ENCODE results near the gene GABPB1.

GABPB1 gene

DNA sequence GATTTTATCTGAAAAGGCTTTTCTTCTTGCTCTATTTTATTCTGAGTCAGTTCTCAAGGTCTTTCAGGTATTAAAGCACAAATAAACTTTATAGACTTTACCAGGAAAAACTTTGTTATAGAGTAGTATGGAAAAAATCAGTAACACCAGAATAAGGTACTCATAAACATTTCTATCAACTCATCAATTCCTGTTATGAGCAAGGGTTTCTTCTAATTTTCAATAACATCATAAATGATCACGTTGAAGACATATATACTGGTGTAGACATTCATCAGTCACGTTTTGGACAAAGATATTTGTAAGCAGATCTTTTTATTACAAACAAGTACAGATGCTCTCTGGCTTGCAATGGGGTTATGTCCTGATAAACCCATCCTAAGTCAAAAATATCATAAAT lies 79.9 kb downstream of the GABPB1 start:
- DNase-seq = no peak

DNA sequence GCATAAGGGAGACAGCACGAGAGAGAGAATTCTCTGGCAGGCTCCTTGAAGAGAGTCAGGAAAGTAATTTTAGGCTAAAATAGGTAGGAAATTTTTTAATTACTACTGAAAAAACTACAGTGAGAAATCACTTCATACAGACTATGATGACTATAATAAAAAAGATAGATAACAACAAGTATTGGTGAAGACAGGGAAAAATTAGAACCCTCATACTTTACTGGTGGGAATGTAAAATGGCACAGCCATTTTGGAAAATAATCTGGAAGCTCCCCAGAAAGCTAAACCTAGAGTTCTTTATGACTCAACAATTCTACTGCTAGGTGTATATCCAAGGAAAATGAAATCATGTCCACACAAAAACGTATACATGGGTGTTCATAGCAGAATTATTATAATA lies 87.4 kb downstream of the GABPB1 start:
- no peak for DNase-seq

DNA sequence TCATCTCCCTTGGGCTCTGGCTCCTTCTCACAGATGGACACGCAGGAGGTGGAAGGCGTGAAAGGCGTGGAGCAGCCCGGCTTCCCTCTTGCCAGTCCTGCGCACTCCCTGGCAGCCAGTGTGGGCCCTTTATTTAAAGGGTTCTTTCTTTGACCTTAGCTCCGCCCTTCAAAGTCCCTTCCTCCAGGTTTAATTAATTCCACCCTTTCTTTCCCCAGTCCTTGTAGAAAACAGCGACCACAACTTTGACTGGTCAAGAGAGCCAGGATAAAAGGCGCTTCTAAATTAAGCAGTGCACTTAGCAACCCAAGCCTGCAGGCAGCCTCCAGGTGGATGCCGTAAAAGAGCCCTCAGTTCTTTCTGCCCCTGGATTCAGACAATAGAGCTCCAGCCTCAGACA lies 89.4 kb downstream of the GABPB1 start, which contains the start of gene HDC:
HDC (minus strand) TSS at position 107 of the 400 bp plus-strand sequence; CDS start at position 4, 103 bp downstream.
- peak; percentile 29 for DNase-seq

DNA sequence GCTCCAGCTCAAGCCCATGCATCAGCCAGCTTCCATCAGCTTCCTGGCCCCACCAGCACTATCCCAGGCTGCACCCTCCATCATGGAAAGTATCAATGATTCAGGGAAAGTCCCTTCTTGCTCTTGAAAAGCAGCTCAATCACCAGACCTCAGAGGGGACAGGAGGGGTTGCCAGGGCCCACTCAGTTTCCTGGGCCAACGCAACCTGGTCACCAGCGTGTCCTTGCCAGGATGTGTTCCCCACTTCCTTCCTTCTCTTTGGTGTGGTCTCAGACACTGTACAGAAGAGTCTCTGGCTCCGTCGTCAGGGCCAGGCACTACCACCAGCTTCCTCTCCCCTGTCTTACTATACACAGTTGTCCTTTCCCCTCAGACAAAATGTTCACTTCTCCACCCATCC lies 92.5 kb downstream of the GABPB1 start:
- DNase-seq = no peak

DNA sequence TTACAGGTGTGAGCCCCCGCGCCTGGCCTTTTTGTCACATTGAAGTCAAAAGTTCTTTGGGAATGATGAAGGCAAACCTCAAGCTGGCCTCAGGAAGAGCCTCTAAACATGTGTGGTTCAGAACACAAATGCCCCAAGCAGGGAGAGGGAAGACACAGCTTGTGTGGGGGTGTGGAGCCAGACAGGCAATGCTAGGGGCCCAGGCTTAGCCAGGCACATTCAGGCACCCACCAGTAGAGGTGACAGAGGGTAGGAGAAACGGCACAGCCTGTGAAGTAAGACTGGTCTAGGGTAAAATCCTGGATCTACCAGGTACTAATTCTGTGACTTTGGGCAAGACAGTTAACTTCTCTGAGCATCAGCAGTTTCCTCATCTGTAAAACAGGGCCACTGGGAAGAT lies 93.0 kb downstream of the GABPB1 start:
- DNase-seq = no peak

DNA sequence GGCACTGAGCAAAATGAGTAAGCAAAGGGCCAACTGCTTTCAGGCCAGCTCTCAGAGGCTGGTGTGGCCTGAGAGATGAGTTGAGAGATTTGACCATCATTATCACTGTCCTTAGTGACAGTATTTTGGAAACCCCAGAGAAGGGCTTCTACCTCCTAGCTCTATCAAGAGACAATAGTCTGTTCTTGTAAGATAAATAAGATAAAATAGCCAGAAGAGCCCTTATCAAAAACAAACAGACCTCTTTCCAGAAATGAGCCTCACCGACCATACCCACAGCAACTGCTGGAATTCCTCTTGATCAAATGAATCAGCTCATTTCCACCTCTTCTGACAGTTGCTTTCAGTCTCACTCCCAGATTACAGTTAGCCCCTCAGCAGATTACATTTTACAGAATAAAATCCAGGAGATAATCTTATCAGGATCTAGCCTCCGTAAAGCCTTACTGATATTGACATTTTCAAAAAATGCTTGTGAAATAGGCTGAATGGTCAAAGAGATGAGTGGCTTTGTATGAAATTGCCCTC lies 94.0 kb downstream of the GABPB1 start:
- DNase-seq = no peak

DNA sequence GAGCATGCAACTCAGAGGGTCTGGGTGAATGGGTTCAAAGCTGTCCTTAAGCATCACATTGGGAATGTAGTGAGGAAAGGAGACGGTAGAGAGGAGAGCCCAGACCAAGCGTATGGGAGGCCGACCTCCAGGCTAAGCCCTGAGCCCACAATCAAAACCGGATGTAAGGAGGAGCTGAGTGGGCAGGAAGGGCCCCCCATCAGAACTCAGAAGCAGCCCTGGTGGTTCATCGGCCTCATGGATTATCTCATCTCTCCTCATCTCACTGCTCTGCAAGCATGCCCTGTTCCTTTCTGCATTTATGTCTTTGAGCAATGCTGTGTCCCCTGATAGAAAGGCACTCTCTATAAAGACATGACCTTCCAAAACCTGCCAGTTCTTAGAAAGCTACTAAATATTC lies 95.7 kb downstream of the GABPB1 start:
- no peak for DNase-seq

DNA sequence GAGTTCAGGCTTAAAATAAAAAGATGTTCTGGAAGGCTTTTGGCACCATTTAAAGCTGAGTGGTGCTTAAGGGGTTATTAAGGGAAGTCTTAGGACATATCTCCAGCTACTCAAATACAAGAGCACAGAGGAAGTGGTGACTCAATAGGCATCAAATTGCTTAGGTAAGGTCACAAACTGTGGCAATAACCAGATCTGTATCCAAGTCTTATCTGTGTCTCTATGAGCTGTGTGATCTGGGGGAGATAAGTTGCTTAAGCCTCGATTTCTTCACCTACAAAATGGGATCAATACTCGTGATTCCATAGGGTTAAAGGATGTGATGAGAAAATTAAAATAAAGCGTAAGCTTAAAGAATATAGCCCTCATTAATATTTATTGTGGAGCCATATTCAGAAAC lies 97.1 kb downstream of the GABPB1 start:
- no peak for DNase-seq

DNA sequence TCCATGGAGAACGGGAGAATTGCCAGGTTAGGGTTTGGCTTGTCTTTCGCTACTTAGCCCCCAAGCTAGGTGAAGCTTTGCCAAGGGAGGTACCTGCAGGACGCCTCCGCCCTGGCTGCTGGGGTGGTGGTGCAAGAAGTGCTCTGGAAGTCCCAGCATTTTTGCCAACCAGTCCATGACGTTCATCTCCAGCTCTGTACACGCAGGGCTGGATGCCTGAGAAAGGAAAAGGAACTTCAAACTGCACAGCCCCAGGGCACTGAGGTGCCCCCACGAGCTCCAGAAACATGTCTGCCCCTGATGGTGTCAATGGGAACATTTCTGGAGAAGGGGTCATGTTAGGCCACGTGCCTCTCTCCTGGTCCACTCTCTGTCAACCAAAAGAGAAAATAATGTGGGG lies 97.7 kb downstream of the GABPB1 start:
- DNase-seq = no peak

DNA sequence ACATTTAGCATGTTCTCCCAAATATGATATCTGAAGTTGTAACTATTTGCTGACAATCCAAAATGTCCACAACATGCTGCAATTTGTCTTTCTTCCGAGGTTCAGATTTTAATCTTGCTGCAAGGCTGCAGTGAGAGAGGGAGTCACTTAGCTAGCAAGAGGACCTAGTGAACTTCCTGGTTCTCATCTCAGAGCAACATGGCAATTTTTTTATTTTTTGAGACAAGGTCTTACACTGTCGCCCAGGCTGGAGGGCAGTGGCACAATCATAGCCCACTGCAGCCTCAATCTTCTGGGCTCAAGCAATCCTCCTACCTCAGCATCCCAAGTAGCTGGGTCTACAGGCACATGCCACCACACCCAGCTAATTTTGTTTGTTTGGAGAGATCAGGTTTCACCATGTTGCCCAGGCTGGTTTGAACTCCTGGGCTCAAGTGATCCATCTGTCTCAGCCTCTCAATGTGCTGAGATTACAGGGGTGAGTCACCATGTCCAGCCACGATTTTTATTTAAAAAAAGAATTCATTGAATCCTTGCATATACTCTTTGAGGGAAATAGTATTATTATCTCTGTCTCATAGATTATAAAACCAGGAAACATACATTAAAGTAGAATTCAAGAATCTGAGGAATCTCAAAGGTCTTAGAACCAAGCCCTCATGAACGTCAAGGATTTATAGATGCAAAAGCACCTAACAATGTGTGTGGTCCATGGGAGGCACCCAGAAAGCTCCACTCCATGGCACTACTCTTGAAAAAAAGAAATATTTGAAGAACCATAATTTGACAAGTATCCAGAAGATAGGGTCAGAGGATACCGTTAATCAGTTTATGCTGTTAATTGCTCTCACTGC lies 98.6 kb downstream of the GABPB1 start:
- peak; percentile 72 for DNase-seq

DNA sequence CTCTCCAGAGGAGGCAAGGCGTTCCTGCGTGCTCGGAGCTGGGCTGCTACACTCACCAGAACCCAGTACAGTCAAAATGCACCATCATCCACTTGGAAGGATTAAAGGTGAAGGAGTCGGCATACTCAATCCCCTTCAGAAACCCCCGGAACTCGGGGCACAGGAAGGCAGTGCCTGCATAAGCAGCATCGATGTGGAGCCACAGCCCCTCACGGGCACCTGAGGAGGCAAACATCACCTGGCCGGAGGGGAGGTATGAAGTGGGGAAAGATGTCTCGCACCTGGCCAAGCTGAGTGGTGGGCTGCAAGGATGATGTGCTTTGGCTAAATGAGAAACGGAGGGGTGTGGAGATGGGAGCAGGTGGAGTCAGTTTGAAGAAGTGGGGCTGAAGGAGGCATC lies 102.4 kb downstream of the GABPB1 start:
- no peak for DNase-seq

DNA sequence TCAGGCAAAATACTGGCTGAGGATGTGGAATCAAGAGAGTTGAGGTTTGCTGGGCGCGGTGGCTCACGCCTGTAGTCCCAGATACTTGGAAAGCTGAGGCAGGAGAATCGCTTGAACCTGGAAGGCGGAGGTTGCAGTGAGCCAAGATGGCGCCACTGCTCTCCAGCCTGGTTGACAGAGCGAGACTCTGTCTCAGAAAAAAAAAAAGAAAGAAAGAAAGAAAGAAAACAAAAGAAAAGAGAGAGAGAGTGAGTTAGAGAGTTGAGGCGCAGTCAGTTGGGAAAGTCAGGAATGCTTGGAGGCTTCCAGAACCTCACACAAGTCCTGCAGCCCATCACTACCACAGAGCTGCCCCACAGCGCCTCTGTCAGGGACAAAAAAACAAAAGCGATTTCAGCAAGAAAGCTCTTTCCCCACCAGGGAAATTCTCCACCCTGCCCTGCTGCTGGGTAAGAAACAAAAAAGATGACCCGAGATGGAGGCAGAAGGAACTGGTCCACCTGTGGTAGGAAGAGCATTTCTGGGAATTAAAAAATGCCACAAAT lies 103.3 kb downstream of the GABPB1 start:
- no peak for DNase-seq

DNA sequence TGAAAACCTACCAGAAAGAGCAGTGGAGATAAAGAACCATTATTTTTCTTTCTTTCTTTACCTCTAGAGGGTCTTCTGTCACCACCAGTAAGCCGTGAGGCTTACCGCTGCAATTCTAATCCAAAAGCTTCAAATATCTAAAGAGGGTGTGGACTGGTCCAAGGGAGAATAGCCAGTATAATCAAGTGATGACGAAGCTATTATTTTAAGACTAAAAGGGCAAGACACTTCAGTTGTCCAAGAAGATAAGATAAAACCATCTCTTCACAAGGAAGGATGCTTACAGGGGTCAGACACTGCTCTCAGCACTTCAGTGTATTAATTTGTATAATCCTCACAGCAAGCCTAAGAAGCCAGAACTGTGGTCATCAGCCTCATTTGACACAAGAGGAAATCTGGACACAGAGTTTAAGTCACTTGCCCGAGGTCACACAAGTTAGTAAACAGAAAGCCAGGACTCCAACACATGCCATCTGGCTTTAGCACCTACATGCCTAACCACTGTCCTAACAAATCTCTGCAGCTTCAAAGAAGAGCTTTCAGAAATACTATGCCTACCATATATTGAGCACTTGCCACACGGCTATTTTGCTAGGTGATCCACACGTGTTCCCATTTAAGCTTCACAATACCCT lies 104.1 kb downstream of the GABPB1 start:
- no peak for DNase-seq

DNA sequence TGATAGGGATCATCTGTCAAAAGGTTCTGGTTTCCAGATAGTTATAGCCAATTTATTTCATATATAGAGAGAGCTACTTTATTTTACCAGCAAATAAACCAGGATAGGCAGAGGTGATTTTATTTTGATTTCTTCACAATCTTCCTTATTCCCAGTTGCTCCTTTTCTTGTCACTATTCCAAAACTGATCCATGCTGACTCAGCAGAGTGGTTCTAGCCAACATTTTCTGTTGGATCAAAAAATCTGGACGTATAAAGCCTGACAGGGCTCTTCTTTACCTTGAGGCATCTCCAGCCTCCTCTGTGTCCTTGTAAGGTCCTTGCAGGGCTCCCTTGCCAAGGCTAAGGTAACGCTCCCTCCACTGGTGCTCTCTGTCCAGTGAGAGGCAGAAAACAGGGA lies 105.3 kb downstream of the GABPB1 start:
- DNase-seq = no peak

DNA sequence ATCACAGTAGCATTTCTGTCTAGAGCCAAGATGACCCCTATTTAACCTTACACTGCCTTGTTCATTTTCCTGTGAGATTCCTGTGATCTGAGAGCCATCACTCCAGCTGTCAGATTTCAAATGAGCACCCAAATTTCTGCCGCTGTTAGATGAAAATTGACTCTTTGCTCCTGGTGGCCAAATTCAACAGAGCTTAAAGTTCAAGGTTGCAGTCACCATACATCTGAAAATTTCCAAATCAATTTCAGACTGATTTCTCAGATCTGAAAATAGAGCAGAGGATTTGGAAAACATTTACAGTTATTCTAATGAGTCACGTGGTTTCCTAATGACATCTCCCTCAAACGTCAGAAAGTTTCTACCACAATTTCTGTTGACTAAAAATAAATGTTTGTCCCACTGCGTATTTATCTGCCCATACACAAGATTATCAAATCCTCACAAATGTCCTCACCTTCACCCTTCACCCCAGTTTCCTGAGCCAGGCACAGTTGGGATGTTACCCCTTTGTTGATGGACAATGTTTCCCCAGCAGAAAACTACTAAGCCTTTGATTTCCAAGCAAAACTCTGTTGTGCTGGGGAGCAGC lies 105.9 kb downstream of the GABPB1 start:
- no peak for DNase-seq

DNA sequence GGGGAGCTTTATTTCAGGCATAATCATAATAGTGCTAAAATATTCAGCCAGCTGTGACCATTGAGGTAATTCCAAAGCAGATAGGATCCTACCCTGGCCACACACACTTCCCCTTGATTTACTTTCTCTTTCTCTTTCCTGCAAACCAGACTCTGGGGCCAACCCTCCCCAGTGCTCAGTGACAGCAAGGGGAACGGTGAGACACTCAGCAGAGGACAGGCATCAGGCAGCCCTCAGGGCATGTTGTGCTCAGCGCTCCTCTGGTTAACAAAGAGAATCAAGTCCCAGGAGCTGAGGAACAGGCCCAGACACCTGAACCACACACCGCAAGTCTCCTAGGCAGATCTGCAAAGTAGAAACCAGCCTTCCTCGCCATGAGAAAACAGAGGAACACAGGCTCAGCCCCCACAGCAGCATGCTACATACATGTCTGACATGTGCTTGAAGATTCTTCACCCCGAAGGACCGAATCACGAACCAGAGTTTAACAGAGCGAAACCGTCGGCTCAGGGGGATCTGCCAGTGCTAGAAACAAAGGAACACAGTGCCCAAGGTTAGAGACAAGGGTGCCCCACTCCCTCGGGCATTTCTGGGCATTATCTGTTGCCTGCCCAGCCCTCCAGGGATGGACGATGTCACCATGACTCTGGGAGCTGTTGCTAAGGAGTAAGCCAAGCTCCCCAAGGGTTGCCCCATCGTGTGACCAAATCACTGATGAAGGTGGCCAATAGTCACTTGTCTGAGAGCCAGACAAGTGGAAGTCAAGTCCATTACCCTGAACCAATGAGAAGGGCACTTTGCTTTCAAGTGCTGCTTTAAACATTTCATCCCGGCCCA lies 107.0 kb downstream of the GABPB1 start:
- peak; percentile 36 for DNase-seq

DNA sequence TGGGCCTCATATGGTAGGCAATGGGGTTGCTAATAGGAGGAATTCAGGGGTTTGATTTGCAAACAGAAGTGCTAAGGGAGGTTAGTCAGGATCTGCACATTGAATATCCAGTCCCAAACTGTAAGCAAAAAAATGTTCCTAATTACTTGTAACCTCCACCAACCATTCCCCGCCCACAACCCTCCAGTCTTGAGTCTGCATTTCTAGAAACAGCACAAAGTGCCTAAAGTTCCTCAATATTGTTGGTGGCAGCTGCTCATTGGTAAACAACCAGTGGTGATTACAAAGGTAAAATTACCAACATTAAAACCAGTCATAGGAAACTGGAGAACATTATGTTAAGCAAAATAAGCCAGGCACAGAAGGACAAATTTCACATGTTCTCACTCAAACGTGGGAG lies 108.4 kb downstream of the GABPB1 start:
- DNase-seq = no peak

DNA sequence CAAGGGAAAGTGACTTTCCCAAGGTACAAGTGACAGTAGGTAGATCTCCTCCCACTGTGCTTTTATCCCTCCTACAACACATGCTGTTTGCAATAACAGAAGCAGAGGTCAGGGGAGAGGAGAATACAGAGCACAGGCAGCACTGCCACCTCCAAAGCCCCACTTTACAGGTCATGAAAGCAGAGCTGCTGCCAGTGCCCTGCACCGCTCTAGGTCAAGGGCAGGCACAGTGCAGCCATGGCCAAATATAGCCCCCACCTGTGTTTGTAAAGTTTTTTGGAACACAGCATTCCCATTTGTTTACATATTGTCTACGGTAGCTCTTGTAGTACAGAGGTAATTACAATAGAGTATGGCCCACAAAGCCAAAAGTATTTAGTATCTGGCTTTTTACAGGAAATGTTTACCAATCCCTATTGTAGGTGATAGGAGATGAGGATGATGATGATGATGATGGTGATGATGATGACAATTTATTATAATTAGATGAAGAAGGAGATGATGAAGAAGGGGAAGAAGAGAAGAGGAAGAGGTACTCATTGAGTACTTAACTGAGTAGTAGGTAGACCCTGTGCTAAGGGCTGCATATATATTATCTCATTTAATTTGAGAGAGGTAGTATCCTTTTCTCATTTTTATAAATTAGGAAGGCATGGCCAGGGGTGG lies 109.9 kb downstream of the GABPB1 start:
- no peak for DNase-seq

DNA sequence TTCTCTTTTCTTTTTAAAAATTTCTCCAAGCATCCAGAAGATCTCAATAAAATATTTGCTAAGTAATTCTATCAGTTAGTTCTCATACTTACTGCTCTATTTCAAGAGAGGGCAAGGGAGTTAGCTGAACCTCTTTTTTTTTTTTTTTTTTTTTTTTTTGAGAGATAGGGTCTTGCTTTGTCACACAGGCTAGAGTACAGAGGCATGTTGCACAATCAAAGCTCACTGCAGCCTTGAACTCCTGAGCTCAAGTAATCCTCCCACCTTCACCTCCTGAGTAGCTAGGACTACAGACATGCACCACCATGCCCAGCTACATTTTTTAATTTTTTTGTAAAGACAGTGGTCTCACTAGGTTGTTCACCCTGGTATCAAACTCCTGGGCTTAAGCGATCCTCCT lies 110.8 kb downstream of the GABPB1 start:
- DNase-seq = no peak

DNA sequence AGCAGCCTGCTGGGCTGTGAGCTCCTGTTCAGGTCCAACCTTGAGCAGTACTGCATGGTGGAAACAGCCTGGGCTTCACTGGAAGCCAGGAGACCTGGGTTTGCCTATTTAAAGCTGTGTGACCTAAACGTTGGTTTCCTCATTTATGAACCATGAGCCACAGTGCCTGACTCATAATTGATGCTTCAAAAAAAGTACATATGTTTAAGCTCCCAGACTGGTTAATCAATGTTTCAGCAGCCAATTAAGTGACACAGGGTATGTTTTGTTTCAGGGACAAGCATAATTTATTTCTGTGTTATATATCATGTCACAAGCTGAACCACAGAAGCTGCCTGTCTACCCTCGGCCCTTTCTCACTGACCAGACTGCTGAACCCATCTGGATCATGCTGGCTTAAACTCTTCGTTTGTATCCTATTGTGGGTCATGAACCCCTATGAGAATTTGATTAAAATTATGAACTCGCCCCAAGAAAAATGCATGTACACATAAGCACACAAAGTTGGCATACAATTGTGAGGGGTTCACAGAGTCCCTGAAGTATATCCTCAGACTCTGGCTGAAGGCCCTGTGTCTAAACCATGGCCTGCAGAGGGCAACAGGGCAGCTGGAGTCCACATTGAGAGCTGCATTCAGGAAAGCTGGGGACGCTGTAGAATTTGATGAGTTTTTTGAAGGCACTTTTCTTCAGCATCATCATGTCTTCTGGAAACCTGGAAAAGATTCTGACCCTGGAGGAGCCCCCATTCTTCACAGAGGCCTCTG lies 113.1 kb downstream of the GABPB1 start:
- DNase-seq = peak; percentile 15

DNA sequence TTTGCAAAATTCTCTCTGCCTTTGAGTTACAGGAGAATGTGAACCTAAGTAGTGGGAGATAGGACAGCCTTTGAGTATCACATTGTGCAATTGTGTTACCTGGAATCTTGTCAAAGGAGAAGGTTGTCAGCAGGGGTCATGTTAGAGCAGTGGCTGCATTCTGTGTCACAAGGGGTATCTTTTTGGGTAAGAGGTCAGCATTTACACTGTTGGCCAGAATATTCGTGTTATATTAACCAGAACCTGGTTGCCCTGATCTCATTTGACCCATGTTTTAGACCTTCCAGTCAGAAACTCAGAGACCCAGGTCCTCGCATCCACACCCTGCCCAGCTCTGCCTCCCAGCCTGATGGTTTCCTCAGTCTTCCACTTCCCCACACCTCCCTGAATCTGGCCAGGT lies 116.7 kb downstream of the GABPB1 start:
- no peak for DNase-seq

Data from NCI-H69 (cell line).